NCI-H146 (cell line): ENCODE results near the gene JARID2.

Source experiments
- DNase-seq: peaks from one replicate; lab custom pipeline; 2025; lab: John Stamatoyannopoulos, UW

Gene JARID2

GRCh38 chr6:15508441-15508871 lies 262.6 kb downstream of the JARID2 start:
- no peak for DNase-seq

- DNase-seq, result no peak
Measured at GRCh38 chr6:15508931-15509330, 263.1 kb downstream of the JARID2 start.

GRCh38 chr6:15509335-15509933 lies 263.6 kb downstream of the JARID2 start:
- no peak for DNase-seq

GRCh38 chr6:15510121-15510520 lies 264.3 kb downstream of the JARID2 start:
- DNase-seq, result no peak

GRCh38 chr6:15510536-15511247 lies 264.8 kb downstream of the JARID2 start:
- DNase-seq, result no peak

- no peak for DNase-seq
Measured at GRCh38 chr6:15511248-15512125, 265.6 kb downstream of the JARID2 start.

GRCh38 chr6:15512126-15512525 lies 266.3 kb downstream of the JARID2 start:
- no peak for DNase-seq

- DNase-seq, result no peak
Measured at GRCh38 chr6:15512721-15513120, 266.9 kb downstream of the JARID2 start.

GRCh38 chr6:15513131-15513771 lies 267.4 kb downstream of the JARID2 start:
- DNase-seq, result no peak

- no peak for DNase-seq
Measured at GRCh38 chr6:15513801-15514711, 268.2 kb downstream of the JARID2 start.

GRCh38 chr6:15515226-15515625 lies 269.4 kb downstream of the JARID2 start:
- no peak for DNase-seq

GRCh38 chr6:15515660-15516375 lies 269.9 kb downstream of the JARID2 start:
- DNase-seq, result no peak

- no peak for DNase-seq
Measured at GRCh38 chr6:15516378-15516777, 270.5 kb downstream of the JARID2 start.

GRCh38 chr6:15516923-15517560 lies 271.2 kb downstream of the JARID2 start:
- no peak for DNase-seq

- no peak for DNase-seq
Measured at GRCh38 chr6:15517600-15517999, 271.7 kb downstream of the JARID2 start.

- DNase-seq, result no peak
Measured at GRCh38 chr6:15518057-15518456, 272.2 kb downstream of the JARID2 start.

GRCh38 chr6:15518878-15519277 lies 273.0 kb downstream of the JARID2 start:
- DNase-seq, result no peak

GRCh38 chr6:15519681-15520080 lies 273.8 kb downstream of the JARID2 start:
- DNase-seq, result no peak

- no peak for DNase-seq
Measured at GRCh38 chr6:15520626-15521203, 274.8 kb downstream of the JARID2 start.

- no peak for DNase-seq
Measured at GRCh38 chr6:15521582-15521981, 275.7 kb downstream of the JARID2 start.
